Measurements from ENCODE around the gene TNFRSF13B.

TNFRSF13B gene

DNA sequence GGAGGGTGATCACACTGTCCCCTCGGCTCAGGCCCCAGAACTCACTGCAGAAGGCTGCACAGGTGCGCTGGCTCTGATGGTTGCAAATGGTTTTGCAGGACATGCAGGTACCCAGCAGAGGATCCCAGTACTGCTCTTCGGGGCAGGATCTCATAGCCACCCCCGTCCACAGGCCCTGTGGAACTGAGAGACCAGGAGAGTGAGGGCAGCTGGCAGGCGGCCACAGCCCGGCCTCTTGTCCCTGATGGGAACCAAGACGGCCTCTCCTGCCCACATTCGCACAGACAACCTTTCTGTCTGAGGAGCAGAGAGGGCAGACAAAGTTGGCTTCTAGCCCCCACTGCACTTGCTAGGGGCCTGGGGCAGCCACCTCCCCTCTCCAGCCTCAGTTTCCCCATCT lies 19.5 kb downstream of the TNFRSF13B start:
- no peak for DNase-seq

- DNase-seq = no peak
Measured at GRCh38 chr17:16950488-16950887, 21.4 kb downstream of the TNFRSF13B start.

- no peak for DNase-seq
Measured at GRCh38 chr17:16948587-16949376, 23.1 kb downstream of the TNFRSF13B start.

GRCh38 chr17:16947470-16947869 lies 24.4 kb downstream of the TNFRSF13B start:
- DNase-seq = no peak

GRCh38 chr17:16945663-16946218 lies 26.2 kb downstream of the TNFRSF13B start:
- no peak for DNase-seq

DNA sequence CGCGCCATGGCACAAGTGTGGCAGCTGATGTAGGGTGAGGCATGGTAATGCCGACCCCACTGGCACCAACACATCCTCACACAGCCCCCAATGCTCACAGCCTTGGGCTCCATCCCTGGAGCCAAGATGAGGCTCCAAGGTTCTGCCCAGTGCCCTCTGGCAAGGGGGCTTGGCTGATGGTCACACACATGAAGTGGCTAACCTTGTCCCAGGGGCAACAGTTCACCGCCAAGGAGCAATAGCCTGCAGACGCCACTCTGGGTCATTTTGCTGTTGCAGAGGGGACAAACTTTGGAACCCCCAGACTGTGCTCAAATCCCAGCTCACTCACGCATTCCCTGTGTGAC lies 26.8 kb downstream of the TNFRSF13B start:
- DNase-seq = no peak

GRCh38 chr17:16944334-16945135 lies 27.4 kb downstream of the TNFRSF13B start:
- DNase-seq = no peak

GRCh38 chr17:16943541-16944333 lies 28.2 kb downstream of the TNFRSF13B start:
- DNase-seq = no peak

DNA sequence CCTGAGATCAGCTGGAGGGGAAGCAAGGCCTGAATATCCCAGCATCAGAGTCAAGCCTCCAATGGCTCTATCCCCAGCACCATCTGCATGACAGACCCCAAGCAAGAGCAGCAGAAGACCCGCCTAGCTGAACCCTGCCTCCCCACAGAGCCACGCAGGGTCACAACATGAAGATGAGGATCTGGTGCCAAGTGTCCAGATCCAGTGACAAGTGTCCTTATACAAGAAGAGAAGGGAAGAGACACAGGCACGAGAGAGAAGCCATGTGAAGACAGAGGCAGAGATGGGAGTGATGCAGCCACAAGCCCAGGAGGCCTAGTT lies 28.9 kb downstream of the TNFRSF13B start:
- DNase-seq = no peak

GRCh38 chr17:16942141-16943031 lies 29.5 kb downstream of the TNFRSF13B start:
- DNase-seq = no peak

DNA sequence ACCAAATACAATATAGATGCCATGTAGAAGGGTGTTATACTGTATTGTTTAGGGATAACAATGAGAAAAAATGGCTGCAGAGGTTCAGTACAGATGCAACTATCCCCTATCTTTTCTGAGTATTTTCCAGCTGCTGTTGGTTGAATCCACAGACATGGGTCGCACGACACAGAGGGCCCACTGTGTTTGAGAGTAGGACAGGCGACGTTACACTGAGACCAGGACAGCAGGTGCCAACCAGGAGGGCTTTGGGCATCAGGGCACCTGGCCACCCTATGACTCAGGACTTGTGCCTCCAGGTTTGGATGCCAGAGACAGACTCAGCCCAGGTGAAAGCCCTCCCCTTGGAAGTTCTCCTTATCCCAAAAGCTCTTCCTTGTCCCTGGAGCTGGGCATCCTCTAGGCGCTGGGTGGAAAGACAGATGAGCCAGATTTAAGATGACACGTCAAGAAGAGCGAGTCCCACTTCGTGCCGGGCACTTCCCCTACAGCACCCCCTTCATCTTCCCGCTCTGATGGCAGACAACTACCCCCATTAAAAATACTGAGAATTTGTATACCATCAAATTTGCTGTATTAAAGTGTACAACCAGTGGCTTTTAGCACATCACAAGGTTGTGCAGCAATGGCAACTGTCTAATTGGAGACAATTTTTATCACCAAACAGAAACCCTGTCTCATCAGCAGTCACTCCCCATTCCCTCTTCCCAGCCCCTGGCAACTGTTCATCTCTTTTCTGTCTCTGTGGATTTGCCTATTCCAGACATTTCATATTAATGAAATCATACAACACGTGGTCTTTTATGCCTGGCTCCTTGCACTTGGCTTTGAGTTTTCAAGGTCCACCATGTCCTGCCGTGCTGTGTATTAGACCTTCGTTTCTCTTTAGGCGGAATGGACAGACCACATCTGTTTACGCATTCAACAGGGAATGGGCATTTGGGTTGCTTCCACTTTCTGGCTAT lies 30.6 kb downstream of the TNFRSF13B start:
- no peak for DNase-seq

DNA sequence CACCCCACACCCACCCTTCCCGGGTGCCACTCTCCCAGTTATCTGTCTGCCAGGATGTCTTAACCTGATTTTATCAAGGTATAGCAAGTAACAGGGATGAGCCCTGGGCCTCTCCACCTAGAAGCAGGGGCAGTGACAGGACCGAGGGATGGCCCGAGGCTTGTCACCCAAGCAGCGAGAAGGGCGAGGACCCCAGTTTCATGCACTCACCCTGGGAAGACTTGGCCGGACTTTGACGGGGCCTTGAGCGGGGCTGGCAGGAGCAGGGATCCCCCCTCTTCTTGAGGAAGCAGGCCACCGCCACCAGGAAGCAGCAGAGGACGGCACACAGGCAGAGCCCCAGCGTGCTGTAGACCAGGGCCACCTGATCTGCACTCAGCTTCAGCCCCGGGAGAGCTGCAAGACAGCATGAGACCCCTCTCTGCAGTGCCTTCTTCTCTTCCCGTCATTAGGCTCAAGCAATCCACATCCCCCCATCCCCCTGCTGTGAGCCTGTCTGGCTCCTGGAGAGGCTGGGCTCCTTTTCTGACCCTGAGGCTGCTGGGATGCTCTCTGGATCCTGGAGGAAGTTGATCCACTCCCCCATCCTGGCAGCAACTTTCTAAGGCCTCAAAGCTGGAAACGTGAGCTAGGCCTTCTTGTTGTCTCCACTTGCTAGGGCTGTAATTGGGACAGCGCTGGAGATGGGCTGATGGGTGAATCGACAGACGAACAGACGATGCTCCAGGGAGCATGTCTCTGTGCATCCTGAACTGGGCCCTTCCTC lies 31.6 kb downstream of the TNFRSF13B start:
- DNase-seq = no peak

DNA sequence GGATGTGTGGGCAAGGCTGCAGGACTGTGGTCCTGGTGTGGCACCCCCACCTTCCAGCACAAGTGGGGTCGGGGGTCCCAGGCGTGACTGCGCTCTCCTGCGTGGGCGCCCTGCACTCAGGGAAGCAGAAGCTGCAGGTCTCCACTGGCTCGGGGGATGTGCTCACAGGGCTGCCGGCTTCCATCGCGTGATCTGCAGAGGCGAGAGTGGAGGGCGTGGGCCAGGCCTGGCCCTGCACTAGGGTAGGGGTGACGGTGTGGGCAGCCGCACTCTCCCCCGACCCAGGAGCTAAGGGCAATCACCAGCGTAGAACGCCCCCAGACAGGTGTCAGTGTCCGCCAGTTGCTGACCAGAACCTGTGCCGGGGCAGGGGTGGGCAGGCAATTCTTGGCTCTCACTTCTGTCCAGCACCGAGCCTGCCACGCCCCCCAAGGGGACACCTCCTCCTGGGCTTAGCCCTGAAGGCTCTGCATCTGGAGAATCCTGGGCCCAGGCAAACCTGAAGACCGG lies 32.3 kb downstream of the TNFRSF13B start:
- DNase-seq = no peak

GRCh38 chr17:16939208-16939576 lies 32.7 kb downstream of the TNFRSF13B start:
- no peak for DNase-seq

DNA sequence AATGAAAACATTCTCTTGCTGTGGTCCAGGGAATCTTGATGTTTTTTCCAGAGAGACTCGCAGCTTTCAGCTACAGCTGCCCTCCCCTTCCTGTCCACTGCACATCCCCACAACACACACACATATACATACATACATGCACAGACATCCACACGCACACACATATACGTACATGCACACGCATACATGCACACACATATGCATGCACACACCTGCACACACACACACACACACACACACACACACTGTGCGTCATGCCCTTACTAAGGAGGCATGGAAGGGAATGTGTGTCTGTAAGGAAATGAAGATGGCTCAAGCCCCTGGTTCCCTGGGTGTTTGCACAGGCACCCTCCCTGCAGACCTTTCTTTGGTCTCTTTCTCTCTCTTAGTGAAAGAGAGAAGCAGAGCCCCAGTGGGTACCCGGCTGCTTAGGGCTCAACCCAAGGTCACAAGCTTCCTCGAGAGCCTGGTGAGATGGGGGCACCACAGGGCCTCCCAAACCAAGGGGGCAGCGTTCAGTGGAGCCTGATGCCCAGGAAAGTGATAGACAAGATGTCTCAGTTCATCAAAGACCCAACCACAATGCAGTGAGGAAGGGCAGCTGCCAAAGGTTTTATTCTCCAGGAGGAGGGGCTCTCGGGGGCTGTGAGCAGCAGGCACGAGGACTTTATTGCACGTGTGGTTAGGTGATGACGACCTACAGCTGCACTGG lies 33.3 kb downstream of the TNFRSF13B start:
- DNase-seq = no peak

GRCh38 chr17:16938031-16938430 lies 33.9 kb downstream of the TNFRSF13B start:
- no peak for DNase-seq

DNA sequence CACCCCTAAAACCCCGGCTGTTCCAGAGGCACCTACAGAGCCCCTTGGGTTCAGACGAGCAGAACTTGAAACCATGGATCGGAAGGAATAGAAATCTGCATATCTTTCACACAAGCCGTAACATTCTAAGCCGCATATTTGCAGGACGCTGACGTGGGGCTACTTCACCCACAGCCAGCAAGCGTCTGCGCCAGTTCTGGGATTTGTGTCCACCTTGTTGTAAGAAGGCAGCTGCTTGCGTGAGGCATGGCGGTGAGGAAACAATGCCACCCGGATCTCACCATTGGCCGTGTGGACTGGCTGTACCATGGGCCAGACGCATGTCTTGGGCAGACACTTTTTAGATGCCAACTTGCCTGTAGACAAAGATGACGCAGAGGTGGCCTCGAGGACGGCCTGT lies 34.5 kb downstream of the TNFRSF13B start:
- DNase-seq = no peak

DNA sequence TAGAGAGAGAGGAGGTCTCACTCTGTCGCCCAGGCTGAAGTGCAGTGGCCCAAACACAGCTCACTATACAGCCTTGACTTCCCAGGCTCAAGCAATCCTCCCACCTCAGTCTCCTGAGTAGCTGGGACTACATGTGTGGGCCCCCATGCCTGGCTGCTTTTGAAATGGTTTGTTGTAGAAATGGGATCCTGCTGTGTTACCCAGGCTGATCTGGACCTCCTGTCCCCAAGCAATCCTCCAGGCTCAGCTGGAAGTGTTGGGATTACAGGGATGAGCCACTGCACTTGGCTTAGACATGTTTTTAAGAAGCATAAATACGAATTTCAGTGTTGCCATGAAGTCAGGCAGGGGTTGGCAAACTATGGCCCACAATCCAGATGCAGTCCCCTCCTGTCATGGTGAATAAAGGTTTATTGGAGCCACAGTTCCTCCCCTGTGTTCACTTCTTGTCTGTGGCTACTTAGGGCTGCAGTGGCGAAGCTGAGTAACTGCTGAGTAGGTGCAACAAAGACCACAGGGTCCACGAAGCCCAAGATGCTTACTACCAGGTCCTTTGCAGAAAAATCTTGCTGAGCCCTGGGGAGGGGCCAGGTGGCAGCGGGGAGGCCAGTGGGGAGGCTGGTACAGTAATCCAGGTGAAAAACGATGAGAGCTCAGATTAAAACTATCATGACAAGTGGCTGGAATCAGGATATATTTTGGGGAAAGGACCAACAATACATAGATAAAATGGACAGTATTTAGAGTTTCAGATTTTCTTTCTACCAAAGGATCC lies 35.2 kb downstream of the TNFRSF13B start:
- no peak for DNase-seq

- DNase-seq = no peak
Measured at GRCh38 chr17:16935786-16936185, 36.1 kb downstream of the TNFRSF13B start.

Measured in CD4-positive, alpha-beta T cell treated with Interleukin-15 for 1 hour (primary cell).